GM10248 (cell line): ENCODE results near the gene SERINC2.

Experiments used
- CTCF ChIA-PET: fragments of 300-600 bp; sonication (Branson Sonifier 250); formaldehyde crosslinking; extraction: SDS; loops from one replicate; lab custom pipeline; 2021; ENCODE audit warnings: antibody characterized with exemption; lab: Yijun Ruan, JAX
- POLR2A ChIA-PET: fragments of 350-650 bp; sonication (Branson Sonifier 250); formaldehyde crosslinking; extraction: SDS; loops from one replicate; lab custom pipeline; 2020; ENCODE audit warnings: antibody characterized with exemption; lab: Yijun Ruan, JAX
- DNase-seq: peaks from one replicate; pipeline ENCODE4 v3.0.0; 2012; ENCODE audit errors: extremely low spot score
- TF ChIP-seq, protein P1 (sequence below): IDR thresholded peaks from 2 replicates; pipeline ENCODE4 v1.5.1; 2012; ENCODE audit warnings: mild to moderate bottlenecking, low read depth; ENCODE audit errors: extremely low read depth, missing control alignments, control extremely low read depth

The SERINC2 gene

DNA sequence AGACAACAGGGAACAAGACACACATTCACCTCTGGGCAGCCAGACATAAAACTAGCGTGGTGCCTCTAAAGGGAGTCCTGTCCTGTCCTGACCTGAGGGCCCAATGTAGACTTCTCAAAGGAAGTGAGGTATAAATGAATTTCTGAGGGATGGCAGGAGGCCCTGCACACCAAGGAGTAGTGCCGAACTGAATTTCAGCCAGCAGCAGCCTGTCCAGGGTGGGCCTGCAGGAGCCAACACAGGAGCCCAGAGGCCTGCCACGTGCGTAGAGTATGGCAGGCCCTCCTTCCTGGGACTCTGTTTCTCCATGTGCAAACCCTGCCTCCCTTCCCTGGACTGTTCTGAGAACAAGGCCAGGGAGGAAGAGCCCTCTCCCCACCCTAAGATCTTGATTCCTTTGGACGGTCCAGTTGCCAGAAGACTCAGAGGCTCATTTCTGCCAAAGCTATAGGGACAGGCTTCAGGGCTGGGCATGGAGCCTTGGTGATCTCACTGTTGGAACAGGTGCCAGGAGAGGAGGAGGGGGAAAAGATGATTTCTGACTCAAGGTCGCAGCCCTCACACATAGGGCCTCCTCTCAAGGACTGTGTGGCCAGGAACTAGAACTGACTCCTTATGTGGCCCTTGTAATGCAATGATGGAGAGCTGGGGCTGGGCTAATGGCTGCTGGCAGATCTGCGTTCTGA lies 38.4 kb upstream of the SERINC2 start:
- CTCF ChIA-PET, result interaction anchor here (1.0 to 5.6 kb wide), 2 partner anchors 20 to 146 kb away, joined by 4 to 46 read pairs; no protein-coding TSS in a partner anchor
- TF ChIP-seq, protein P1, sequence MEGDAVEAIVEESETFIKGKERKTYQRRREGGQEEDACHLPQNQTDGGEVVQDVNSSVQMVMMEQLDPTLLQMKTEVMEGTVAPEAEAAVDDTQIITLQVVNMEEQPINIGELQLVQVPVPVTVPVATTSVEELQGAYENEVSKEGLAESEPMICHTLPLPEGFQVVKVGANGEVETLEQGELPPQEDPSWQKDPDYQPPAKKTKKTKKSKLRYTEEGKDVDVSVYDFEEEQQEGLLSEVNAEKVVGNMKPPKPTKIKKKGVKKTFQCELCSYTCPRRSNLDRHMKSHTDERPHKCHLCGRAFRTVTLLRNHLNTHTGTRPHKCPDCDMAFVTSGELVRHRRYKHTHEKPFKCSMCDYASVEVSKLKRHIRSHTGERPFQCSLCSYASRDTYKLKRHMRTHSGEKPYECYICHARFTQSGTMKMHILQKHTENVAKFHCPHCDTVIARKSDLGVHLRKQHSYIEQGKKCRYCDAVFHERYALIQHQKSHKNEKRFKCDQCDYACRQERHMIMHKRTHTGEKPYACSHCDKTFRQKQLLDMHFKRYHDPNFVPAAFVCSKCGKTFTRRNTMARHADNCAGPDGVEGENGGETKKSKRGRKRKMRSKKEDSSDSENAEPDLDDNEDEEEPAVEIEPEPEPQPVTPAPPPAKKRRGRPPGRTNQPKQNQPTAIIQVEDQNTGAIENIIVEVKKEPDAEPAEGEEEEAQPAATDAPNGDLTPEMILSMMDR, result no peak
- POLR2A ChIA-PET, result no interaction called here
- no peak for DNase-seq

DNA sequence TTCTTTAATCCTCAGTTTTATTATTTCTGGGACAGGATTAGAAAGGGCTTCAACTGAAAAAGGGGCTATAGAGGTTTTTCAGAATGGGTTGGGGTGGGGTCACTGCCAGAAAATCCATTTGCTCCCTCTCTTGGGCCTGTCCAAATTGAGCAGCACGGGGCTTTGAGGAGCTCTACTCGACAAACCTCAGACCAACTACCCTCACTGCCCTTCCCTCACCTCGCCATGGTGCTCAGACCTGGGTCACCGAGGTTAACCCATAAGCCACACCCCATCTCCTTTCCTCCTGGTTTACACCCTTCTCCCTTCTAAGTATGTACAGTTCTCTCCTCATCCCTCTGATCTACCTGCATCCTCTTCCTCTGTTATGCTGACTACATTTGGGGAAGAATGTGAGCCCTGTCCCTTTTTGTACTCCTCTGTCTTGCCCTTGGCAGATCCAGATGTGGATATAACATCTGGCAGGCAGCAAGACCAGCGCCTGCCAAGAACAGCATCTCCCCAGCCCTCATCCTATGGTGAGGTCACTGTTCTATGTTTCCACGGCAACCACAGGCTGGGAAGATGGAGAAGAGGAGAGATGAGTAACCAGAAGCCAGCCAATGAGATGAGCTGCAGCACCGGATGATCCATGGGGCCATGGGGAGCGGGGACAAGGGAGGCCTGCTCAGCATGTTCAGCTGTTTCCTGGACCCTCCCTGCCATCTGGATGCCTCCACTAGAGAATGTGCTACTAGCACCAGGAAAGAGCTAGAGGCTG lies 36.5 kb upstream of the SERINC2 start:
- CTCF ChIA-PET, result interaction anchor here (0.6 to 3.2 kb wide), 2 partner anchors 19 to 173 kb away, joined by 3 to 20 read pairs; no protein-coding TSS in a partner anchor
- POLR2A ChIA-PET, result interaction anchor here (0.6 kb wide), 1 partner anchor 232 kb away, joined by 3 read pairs; no protein-coding TSS in a partner anchor

DNA sequence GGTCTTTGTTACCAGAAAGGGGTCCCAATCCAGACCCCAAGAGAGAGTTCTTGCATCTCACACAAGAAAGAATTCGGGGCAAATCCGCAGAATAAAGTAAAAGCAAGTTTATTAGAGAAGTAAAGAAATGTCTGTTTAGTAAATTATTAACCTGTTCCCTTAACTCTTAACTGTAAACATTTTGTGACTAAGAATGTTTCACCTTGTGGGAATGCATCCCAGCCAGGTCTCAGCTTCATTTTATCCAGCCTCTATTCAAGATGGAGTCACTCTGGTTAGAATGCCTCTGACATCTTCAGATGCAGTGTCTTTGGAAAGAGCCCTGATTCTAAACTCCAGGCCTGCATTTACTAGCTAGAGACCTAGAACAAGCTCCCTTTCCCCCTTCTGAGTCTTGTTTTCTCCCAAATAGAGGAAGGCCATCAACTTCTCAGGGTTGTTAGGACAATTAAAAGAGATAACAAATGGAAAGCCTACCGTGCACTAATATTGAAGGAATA lies 35.6 kb upstream of the SERINC2 start:
- ChIA-PET POLR2A (no interaction called here), CTCF (interaction anchor here (0.6 to 3.2 kb wide), 2 partner anchors 18 to 172 kb away, joined by 3 to 20 read pairs; no protein-coding TSS in a partner anchor)
- DNase-seq, result no peak
- TF ChIP-seq, protein P1, result no peak

More for the DNA sequence above, 36.5 kb upstream of the SERINC2 start:
- TF ChIP-seq, protein P1, result no peak
- DNase-seq, result no peak

DNA sequence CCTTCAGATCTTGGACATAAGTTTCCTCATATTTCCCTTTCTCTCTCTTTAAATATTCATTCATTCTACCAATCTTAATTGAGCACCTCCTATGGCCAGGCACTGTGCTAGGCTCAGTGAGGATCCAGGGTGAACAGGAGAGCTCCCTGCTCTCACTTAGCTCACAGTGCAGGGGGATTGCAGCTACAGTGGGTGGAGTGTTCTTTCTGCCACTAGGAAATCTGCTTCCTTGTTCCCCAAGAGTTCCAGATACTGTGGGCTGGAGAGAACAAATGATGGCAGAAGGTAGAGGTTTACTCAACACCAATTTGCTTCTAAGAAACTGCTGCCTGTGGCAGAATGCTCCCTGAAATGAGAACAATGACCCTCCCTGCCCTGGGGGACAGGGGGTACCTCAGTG lies 35.0 kb upstream of the SERINC2 start:
- TF ChIP-seq, protein P1, result no peak
- ChIA-PET POLR2A (no interaction called here), CTCF (interaction anchor here (3.2 kb wide), 1 partner anchor 18 kb away, joined by 20 read pairs; no protein-coding TSS in a partner anchor)
- no peak for DNase-seq

DNA sequence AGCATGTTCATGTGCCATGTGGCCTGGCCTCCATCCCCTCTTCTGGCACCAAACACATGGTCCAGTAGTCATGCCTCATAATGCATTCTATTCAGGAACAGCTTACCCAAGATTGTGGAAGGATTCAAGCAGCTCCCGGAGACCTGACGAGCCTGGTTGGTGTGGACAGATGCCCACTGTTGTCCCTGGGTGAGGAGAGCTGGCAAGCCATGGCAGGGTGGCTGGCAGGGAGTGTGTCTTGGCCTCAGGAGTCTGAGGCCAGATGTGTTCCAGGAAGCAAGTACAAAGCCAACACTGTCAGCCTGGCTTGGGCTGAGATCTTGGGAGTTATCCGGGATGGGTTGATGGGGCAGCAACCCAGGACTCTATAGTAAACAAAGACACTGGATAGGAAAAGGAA lies 32.8 kb upstream of the SERINC2 start:
- DNase-seq, result no peak
- ChIA-PET POLR2A (no interaction called here), CTCF (no interaction called here)
- TF ChIP-seq, protein P1, result no peak
